GM12878 (cell line): ENCODE results near the gene PLPP1.

Source experiments
- ATF7 ChIP-seq: fragments of 450-650 bp; IDR thresholded peaks from 2 replicates; pipeline ENCODE4 v1.6.1; 2016; ENCODE audit warnings: low read depth, mild to moderate bottlenecking
- CBFB ChIP-seq: IDR thresholded peaks from 2 replicates; pipeline ENCODE4 v1.6.1; 2016; ENCODE audit warnings: antibody characterized with exemption, low read depth
- CEBPB ChIP-seq, 2 experiments: fragments of 150-350 bp in 1 of 2; IDR thresholded peaks; 2 replicates each; pipeline ENCODE4 v1.6.1; 2012 to 2014; ENCODE audit warnings: low read depth in 2 of 2, low read length in 2 of 2, borderline replicate concordance in 1 of 2, inconsistent platforms in 1 of 2
- CREB1 ChIP-seq: IDR thresholded peaks from 2 replicates; pipeline ENCODE4 v1.6.1; 2012; ENCODE audit warnings: low read depth, mild to moderate bottlenecking, inconsistent platforms
- NRF1 ChIP-seq: conservative IDR thresholded peaks from 2 replicates; pipeline ENCODE4 v1.6.1; 2011; ENCODE audit warnings: mild to moderate bottlenecking, low read depth, low read length, improper control_type of control experiment
- POLR2A ChIP-seq: IDR thresholded peaks from 2 replicates; pipeline ENCODE4 v1.6.1; 2011; ENCODE audit warnings: low read depth, mild to moderate bottlenecking, low read length
- POLR2AphosphoS5 ChIP-seq: IDR thresholded peaks from 2 replicates; pipeline ENCODE4 v1.6.1; 2011; ENCODE audit warnings: mild to moderate bottlenecking, low read length, inconsistent platforms
- RAD21 ChIP-seq: IDR thresholded peaks from 2 replicates; pipeline ENCODE4 v1.6.1; 2011; ENCODE audit warnings: mild to moderate bottlenecking, low read depth, low read length, moderate library complexity; ENCODE audit not compliant: insufficient read depth
- SREBF2 ChIP-seq: IDR thresholded peaks from 2 replicates; pipeline ENCODE4 v1.6.1; 2012; ENCODE audit warnings: mild to moderate bottlenecking, low read length
- YY1 ChIP-seq: IDR thresholded peaks from 2 replicates; pipeline ENCODE4 v1.6.1; 2011; ENCODE audit warnings: low read depth, mild to moderate bottlenecking, low read length
- TF ChIP-seq, protein P1 (sequence below), 3 experiments: IDR thresholded peaks in 2 of 3; conservative IDR thresholded peaks in 1 of 3; 2 replicates each; pipeline ENCODE4 v1.5.1; 2011; ENCODE audit warnings: low read depth in 3 of 3, low read length in 3 of 3, mild to moderate bottlenecking in 3 of 3, control low read depth in 2 of 3, moderate library complexity in 2 of 3, inconsistent platforms in 1 of 3, mixed read lengths in 1 of 3; ENCODE audit not compliant: control insufficient read depth in 2 of 3, insufficient read depth in 1 of 3; ENCODE audit errors: extremely low read depth in 1 of 3
- TF ChIP-seq, protein P2 (sequence below): IDR thresholded peaks from 2 replicates; pipeline ENCODE4 v1.6.1; 2012; ENCODE audit warnings: mild to moderate bottlenecking, low read depth, low read length

DNA sequence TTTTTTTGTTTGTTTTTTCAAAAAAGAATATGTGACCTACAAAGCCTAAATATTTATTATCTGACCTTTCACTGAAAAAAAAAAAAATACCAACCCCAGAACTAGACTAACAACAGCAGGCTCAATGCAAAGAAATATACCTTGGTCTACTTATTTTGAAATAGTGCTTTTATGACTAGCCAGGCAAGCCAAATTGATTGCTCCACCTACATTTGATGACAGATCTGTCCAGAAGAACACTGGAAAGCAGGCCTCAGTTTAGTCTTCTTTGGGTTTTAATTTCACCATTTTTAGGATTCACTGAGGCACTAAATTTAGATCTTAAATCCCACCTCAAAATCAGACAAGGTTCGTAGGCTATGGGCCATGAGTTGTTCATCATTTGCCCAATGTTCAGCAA, 97.3 kb downstream of the PLPP1 start:
- no peak for TF ChIP-seq CREB1
- no peak for TF ChIP-seq ATF7
- TF ChIP-seq POLR2AphosphoS5 = no peak
- no peak for TF ChIP-seq CBFB
- no peak for TF ChIP-seq POLR2A
- TF ChIP-seq, protein P1, sequence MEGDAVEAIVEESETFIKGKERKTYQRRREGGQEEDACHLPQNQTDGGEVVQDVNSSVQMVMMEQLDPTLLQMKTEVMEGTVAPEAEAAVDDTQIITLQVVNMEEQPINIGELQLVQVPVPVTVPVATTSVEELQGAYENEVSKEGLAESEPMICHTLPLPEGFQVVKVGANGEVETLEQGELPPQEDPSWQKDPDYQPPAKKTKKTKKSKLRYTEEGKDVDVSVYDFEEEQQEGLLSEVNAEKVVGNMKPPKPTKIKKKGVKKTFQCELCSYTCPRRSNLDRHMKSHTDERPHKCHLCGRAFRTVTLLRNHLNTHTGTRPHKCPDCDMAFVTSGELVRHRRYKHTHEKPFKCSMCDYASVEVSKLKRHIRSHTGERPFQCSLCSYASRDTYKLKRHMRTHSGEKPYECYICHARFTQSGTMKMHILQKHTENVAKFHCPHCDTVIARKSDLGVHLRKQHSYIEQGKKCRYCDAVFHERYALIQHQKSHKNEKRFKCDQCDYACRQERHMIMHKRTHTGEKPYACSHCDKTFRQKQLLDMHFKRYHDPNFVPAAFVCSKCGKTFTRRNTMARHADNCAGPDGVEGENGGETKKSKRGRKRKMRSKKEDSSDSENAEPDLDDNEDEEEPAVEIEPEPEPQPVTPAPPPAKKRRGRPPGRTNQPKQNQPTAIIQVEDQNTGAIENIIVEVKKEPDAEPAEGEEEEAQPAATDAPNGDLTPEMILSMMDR (IDR thresholded peaks at IDR 0.05 in 2 of 3, conservative IDR thresholded peaks at IDR 0.05 in 1 of 3; ENCODE audit: control insufficient read depth in 2 of 3, extremely low read depth in 1 of 3, insufficient read depth in 1 of 3, low read depth in 3 of 3, low read length in 3 of 3) = no peak
- TF ChIP-seq CEBPB (IDR thresholded peaks at IDR 0.05; ENCODE audit: borderline replicate concordance in 1 of 2, low read depth in 2 of 2, low read length in 2 of 2) = no peak
- TF ChIP-seq, protein P2, sequence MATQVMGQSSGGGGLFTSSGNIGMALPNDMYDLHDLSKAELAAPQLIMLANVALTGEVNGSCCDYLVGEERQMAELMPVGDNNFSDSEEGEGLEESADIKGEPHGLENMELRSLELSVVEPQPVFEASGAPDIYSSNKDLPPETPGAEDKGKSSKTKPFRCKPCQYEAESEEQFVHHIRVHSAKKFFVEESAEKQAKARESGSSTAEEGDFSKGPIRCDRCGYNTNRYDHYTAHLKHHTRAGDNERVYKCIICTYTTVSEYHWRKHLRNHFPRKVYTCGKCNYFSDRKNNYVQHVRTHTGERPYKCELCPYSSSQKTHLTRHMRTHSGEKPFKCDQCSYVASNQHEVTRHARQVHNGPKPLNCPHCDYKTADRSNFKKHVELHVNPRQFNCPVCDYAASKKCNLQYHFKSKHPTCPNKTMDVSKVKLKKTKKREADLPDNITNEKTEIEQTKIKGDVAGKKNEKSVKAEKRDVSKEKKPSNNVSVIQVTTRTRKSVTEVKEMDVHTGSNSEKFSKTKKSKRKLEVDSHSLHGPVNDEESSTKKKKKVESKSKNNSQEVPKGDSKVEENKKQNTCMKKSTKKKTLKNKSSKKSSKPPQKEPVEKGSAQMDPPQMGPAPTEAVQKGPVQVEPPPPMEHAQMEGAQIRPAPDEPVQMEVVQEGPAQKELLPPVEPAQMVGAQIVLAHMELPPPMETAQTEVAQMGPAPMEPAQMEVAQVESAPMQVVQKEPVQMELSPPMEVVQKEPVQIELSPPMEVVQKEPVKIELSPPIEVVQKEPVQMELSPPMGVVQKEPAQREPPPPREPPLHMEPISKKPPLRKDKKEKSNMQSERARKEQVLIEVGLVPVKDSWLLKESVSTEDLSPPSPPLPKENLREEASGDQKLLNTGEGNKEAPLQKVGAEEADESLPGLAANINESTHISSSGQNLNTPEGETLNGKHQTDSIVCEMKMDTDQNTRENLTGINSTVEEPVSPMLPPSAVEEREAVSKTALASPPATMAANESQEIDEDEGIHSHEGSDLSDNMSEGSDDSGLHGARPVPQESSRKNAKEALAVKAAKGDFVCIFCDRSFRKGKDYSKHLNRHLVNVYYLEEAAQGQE = no peak
- TF ChIP-seq RAD21 = no peak
- TF ChIP-seq YY1 = no peak
- TF ChIP-seq SREBF2 = no peak
- no peak for TF ChIP-seq NRF1
